Aorta (tissue), 5 donors: ENCODE results near the gene DNAJA2. TPM values are rescaled to one million over a fixed set of nuclear protein-coding genes. Genes with fewer than 3 reads are reported as not detected.

ENCODE experiments used
- ATAC-seq: fragments of 200-7000 bp; cut with Tn5 transposase; one replicate; pipeline ENCODE4 v1.9.1; 2022; ENCODE audit warnings: moderate library complexity; ENCODE audit not compliant: low FRiP score
- DNase-seq, 2 donors: peaks; one replicate each; pipeline ENCODE4 v3.0.0-alpha.2; 2020
- H3K27ac ChIP-seq, 2 donors: one replicate each; pipeline ENCODE4 v1.5.1; 2013; ENCODE audit warnings: low read length in 2 of 2, mild to moderate bottlenecking in 2 of 2, moderate library complexity in 2 of 2, control low read depth in 1 of 2, inconsistent platforms in 1 of 2, low read depth in 1 of 2
- H3K27me3 ChIP-seq, 2 donors: one replicate each; pipeline ENCODE4 v1.6.1; 2013; ENCODE audit warnings: control low read depth in 1 of 2, low read length in 1 of 2, mild to moderate bottlenecking in 1 of 2, moderate library complexity in 1 of 2; ENCODE audit not compliant: insufficient read depth in 2 of 2, control insufficient read depth in 1 of 2
- H3K36me3 ChIP-seq, 2 donors: one replicate each; pipeline ENCODE4 v1.6.1; 2013; ENCODE audit warnings: control low read depth in 1 of 2, low read length in 1 of 2, mild to moderate bottlenecking in 1 of 2; ENCODE audit not compliant: insufficient read depth in 2 of 2, control insufficient read depth in 1 of 2
- H3K4me1 ChIP-seq, 2 donors: one replicate each; pipeline ENCODE4 v1.6.1; 2013; ENCODE audit warnings: low read length in 2 of 2, control low read depth in 1 of 2, mild to moderate bottlenecking in 1 of 2, moderate library complexity in 1 of 2; ENCODE audit not compliant: insufficient read depth in 2 of 2, control insufficient read depth in 1 of 2
- H3K4me3 ChIP-seq, 2 donors: one replicate each; pipeline ENCODE4 v1.5.1; 2013; ENCODE audit warnings: low read length in 2 of 2, control low read depth in 1 of 2, mild to moderate bottlenecking in 1 of 2
- H3K9me3 ChIP-seq: one replicate; pipeline ENCODE4 v1.6.1; 2013; ENCODE audit warnings: mild to moderate bottlenecking, low read length; ENCODE audit not compliant: control insufficient read depth
- WGBS, 2 donors: extraction: QIAGEN DNeasy Blood & Tissue Kit; methylation state at CpG; one replicate each; pipeline ENCODE4 v1.1.7; 2013; 5-methylcytosine and 5-hydroxymethylcytosine counted together
- intact Hi-C, 2 donors: fragments of 100-400 bp; cut with DNase I; formaldehyde crosslinking; loops; one replicate each; pipeline versions ENCODE4 v1.14.2 to v1.15.0; 2022
- polyA plus RNA-seq, 2 donors: library from polyadenylated mRNA; stranded (reverse); fragments of 200-250 nt; gene quantifications; one replicate each; pipeline ENCODE4 v1.2.3, GENCODE V29; 2013
- total RNA-seq, 2 donors: library from RNA; stranded (reverse); fragmentation: NEBNext Ultra II Directional; extraction: Animal tissue kit (Norgen Biotek cat#: 25700); gene quantifications; one replicate each; pipeline ENCODE4 v1.2.1, GENCODE V29; 2021
- donor health status: healthy with polysubstance abuse.
- donor health status: Bipolar disorder and iron deficiency.
- donor health status: DM: no; HTN: no; CAD: no.
- donor health status: DM: no; HTN: no; CAD: no.
- donor health status: DM: yes; HTN: yes; CAD: no.

DNAJA2 gene
- total and polyA plus RNA-seq, 4 donors = 30.2 to 45.5 (median 41.1) TPM

DNA sequence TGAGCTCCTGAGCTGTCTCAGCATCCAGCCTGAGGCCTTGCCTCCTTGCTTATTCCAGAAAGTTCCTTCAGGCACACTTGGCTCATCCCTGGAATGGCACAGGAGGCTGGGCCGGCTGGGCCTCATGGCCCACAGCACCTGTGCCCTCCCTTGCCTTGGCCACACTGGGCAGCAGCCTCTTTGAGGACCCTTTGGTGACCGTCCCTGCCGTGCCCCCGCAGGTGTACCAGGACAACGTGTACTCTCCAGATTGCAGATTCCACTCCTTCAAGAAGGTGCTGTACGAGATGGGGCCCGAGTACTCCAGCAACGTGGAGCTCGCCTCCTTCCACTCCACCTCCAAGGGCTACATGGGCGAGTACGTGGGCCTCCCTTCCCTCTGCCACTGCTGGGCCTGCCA is 55.1 kb downstream of the DNAJA2 start:
- H3K4me3 ChIP-seq = no peak overlapping the region
- DNase-seq (no peak), ATAC-seq (no peak)
- H3K4me1 ChIP-seq = no peaks in the 10 kb centered on the region
- H3K27ac ChIP-seq = no peak overlapping the region
- H3K36me3 ChIP-seq = no peaks in the 10 kb centered on the region
- intact Hi-C loops = no loop called here
- H3K27me3 ChIP-seq = no peaks in the 10 kb centered on the region
- no peaks in the 10 kb centered on the region for H3K9me3 ChIP-seq
- WGBS, 2 donors = 82 to 84% methylated on average over 11 of the region's 11 CpGs

DNA sequence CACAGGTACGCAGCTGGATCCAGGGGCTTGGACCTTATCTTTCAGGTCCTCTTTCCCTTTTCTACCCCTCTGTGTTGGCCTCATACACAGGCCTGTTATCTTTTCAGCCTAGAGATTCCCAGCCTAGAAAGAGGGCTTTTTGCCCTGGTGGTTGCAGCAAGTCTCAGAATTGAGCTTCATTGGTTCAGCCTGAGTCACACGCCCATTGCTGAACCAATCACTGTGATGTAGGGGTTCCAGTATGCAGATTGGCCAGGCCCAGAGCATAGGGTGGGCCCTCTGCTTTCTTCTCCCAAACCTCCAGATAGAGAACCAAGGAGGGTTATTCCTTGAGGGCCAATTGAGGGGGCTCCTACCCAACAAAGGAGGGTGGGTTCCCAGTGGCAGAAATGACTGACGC is 56.5 kb downstream of the DNAJA2 start:
- WGBS, 2 donors = 96 to 97% methylated on average over 3 of the region's 3 CpGs
- H3K27me3 ChIP-seq = no peaks in the 10 kb centered on the region
- ATAC-seq (no peak), DNase-seq (no peak)
- H3K9me3 ChIP-seq = no peaks in the 10 kb centered on the region
- H3K4me1 ChIP-seq = no peaks in the 10 kb centered on the region
- no peaks in the 10 kb centered on the region for H3K36me3 ChIP-seq
- intact Hi-C loops = no loop called here
- H3K27ac ChIP-seq = no peak overlapping the region
- H3K4me3 ChIP-seq = no peak overlapping the region

DNA sequence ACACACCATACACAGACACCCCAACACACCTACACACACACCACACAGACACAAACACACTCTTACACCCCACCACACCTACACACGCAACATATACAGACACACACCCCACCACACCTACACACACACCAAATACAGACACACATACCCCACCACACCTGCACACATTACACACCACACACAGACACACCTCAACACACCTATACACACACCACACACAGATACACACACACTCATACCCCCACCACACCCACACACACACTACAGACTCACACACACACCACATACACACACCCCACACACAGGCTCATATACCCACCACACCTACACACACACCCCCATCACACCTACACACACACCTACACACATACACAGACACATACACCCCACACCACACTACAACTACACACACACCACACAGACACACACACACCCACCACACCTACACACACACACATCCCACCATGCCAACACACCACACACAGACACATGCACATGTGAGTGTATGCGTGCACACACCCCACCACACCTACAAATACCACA is 57.9 kb downstream of the DNAJA2 start:
- intact Hi-C loops = no loop called here
- Histone ChIP-seq H3K9me3 (no peaks in the 10 kb centered on the region), H3K4me1 (no peaks in the 10 kb centered on the region), H3K4me3 (no peak overlapping the region), H3K36me3 (no peaks in the 10 kb centered on the region), H3K27me3 (no peaks in the 10 kb centered on the region), H3K27ac (no peak overlapping the region)
- WGBS, 2 donors = 98 to 100% methylated on average over 2 of the region's 2 CpGs
- ATAC-seq (no peak), DNase-seq (no peak)

DNA sequence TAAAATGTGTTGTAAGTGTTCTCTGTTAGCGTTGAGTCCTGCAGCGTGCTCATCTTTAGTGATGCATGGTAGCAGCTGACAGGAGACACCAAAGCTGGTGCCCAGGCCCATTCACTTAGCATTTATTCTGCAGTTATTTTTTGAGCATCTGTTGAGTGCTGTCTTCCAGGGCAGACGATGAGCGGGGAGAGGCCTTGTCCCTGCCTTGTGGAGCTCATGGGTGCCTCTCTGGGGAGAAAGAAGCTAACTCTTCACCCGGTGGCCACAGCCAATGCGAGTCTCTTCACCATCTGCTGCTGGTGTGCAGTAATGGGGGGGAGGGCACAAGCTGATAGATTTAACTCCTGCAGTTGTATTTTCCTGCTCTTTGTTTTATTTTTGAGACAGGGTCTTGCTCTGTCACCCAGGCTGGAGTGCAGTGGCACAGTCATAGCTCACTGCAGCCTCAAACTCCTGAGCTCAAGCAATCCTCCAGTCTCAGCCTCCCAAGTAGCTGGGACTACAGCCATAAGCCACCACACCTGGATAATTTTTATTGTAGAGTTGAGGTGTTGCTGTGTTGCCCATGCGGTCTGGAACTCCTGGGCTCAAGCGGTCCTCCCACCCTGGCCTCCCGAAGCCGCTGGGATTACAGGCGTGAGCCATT is 58.8 kb downstream of the DNAJA2 start:
- Histone ChIP-seq H3K36me3 (no peaks in the 10 kb centered on the region), H3K4me3 (no peak overlapping the region), H3K4me1 (no peaks in the 10 kb centered on the region), H3K27me3 (no peaks in the 10 kb centered on the region), H3K27ac (no peak overlapping the region), H3K9me3 (no peaks in the 10 kb centered on the region)
- DNase-seq (no peak), ATAC-seq (no peak)
- 89 to 95% methylated on average over 11 of the region's 11 CpGs for whole genome bisulfite sequencing, 2 donors
- intact Hi-C loops = no loop called here

DNA sequence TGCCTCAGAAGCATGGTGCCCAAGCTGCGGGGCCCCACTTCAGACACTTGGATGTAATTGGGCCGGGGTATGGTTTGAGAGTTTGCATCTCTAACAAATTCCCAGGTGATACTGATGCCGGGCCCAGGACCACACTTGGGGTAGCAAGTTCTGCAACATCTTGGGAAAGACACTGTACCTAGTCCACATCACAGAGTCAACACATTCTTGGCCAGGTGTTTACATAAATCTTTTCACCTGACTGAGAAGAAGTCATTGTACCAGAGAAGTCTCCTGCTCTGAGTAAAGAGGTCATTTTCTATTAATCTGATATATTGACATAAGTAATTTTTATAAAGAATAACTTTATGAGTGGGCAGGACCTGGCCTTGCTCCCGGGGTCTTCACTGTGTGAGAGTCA is 61.8 kb downstream of the DNAJA2 start:
- 91 to 95% methylated on average over 4 of the region's 4 CpGs for WGBS, 2 donors
- H3K27ac ChIP-seq = no peak overlapping the region
- H3K36me3 ChIP-seq = no peaks in the 10 kb centered on the region

DNA sequence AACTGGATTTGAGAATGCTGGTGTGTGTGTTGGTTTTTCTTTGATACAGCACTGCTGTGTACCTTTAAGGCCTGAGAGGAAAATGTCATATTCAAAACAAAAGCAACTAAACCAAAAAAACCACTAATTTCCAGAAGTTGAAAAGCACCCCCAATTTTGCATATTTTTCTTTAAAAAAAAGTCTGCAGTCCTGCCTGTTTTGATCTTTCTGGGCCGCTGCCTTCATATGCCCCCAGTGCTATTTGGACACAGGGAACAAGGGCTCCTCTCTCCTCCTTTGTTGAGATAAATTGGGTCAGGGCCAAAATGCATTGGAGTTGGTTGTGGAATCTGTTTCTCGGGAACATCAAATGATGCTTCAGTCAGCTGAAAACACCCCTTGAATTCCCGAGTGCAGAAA is 62.4 kb downstream of the DNAJA2 start:
- WGBS, 2 donors = 74 to 77% methylated on average over 3 of the region's 3 CpGs
- no peaks in the 10 kb centered on the region for H3K4me1 ChIP-seq
- intact Hi-C loops = no loop called here

More for the DNA sequence above, 61.8 kb downstream of the DNAJA2 start:
- Histone ChIP-seq H3K4me1 (no peaks in the 10 kb centered on the region), H3K9me3 (no peaks in the 10 kb centered on the region), H3K27me3 (no peaks in the 10 kb centered on the region), H3K4me3 (no peak overlapping the region)
- intact Hi-C loops = no loop called here
- ATAC-seq (no peak), DNase-seq (no peak)

DNA sequence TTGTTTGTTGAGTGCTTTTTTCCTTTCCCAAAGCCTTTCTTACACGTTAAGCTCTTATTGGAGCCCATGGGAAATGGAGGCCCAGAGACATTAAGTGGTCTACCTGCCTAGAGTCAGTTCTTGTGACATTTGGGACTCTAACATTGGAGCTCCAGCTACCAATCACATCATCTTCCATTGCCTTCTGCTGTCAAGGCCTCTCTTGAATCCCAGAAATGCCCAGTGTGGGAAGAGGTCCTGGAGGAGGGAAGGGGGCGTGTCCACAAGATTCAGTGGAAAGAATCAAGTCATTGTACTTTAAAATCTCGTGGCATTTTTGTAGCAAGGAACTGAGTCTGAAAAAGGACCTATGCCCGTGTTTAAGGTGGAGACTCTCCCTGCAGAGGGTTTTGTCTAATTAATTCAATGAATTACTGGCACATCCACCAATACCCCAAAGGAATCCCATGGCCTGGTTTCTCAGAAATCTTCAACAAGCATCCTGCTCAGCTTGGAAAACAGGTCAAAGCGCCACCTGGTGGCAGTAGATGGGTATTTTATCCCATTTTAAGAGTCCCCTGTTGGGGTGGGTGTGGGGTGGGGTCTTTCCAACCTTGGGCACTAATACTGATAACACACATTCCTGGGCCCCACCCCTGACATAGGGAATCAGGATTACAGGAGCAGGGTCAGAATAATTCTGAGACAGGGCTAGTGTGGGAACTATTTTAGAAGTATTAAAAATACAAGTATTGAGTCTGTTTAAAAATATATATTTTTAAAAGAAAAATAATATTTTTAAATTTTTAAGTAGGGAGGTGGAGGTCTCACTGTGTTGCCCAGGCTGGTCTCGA is 64.7 kb downstream of the DNAJA2 start:
- DNase-seq (no peak), ATAC-seq (peak; percentile 68)
- WGBS, 2 donors = 38 to 40% methylated on average over 6 of the region's 6 CpGs
- no peaks in the 10 kb centered on the region for H3K9me3 ChIP-seq
- no peak overlapping the region for H3K4me3 ChIP-seq
- H3K4me1 ChIP-seq = no peaks in the 10 kb centered on the region
- H3K27me3 ChIP-seq = no peaks in the 10 kb centered on the region
- intact Hi-C loops = loop anchor here (1.0 to 2.0 kb wide), 3 partner anchors 54 to 236 kb away; no protein-coding TSS in a partner anchor
- no peaks in the 10 kb centered on the region for H3K36me3 ChIP-seq
- H3K27ac ChIP-seq = no peak overlapping the region

More for the DNA sequence above, 62.4 kb downstream of the DNAJA2 start:
- ATAC-seq = no peak
- H3K36me3 ChIP-seq = no peaks in the 10 kb centered on the region
- no peaks in the 10 kb centered on the region for H3K9me3 ChIP-seq
- DNase-seq = no peak
- no peaks in the 10 kb centered on the region for H3K27me3 ChIP-seq
- H3K4me3 ChIP-seq = no peak overlapping the region
- H3K27ac ChIP-seq = no peak overlapping the region

DNA sequence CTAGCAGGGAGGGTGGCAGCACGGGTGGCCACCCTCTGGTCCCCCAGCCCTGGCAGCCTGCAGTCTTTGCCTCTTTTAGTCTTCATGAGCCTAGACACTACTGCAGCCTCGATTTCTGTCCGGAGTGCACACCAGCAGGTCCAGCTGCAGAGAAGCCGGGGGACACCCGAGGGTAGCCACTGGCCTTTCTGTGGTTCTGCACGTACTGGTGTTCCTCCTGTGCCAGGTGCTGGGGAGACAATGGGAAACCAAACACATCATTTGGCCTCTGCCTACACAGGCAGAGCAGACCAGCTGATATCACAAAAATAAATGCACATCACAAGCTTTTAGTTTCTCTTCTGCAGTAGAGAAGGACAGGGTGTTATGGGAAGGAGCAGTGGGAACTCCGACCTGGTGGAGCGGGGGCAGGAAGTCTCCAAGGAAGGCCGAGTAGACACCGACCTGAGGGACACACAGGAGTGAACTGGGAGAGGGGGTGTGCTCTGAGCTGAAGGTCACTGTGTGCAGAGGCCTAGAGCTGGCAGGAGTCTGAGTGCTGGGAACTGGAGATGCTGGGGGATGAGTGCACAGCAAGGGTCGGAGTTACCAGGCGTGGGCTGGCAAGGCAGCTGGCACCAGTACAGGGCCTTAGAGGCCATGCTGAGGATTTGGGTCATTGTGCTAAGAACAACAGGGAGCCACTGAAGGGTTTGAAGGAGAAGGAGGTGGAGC is 66.3 kb downstream of the DNAJA2 start:
- intact Hi-C loops = no loop called here
- Histone ChIP-seq H3K27me3 (no peaks in the 10 kb centered on the region), H3K4me3 (no peak overlapping the region), H3K27ac (no peak overlapping the region), H3K4me1 (no peaks in the 10 kb centered on the region), H3K36me3 (no peaks in the 10 kb centered on the region), H3K9me3 (no peaks in the 10 kb centered on the region)
- no peak for ATAC-seq
- DNase-seq = no peak
- WGBS, 2 donors = 87 to 88% methylated on average over 12 of the region's 12 CpGs
